ENCODE measurements around the gene HECW1.

DNA sequence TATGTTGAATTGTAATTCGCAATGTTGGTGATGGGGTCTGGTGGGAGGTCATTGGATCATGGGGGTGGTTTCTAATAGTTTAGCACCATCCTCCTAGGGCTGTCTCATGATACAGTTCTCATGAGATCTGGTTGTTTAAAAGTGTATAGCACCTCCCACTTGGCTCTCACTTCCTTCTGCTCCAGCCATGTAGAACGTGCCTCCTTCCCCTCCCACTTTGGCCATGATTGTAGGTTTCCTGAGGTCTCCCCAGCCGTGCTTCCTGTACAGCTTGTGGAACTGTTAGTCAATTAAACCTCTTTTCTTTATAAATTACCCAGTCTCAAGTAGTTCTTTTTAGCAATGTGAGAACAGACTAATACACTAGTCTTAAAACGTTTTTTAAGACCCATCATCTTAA lies 15.6 kb upstream of the HECW1 start:
- TF ChIP-seq, protein P1, sequence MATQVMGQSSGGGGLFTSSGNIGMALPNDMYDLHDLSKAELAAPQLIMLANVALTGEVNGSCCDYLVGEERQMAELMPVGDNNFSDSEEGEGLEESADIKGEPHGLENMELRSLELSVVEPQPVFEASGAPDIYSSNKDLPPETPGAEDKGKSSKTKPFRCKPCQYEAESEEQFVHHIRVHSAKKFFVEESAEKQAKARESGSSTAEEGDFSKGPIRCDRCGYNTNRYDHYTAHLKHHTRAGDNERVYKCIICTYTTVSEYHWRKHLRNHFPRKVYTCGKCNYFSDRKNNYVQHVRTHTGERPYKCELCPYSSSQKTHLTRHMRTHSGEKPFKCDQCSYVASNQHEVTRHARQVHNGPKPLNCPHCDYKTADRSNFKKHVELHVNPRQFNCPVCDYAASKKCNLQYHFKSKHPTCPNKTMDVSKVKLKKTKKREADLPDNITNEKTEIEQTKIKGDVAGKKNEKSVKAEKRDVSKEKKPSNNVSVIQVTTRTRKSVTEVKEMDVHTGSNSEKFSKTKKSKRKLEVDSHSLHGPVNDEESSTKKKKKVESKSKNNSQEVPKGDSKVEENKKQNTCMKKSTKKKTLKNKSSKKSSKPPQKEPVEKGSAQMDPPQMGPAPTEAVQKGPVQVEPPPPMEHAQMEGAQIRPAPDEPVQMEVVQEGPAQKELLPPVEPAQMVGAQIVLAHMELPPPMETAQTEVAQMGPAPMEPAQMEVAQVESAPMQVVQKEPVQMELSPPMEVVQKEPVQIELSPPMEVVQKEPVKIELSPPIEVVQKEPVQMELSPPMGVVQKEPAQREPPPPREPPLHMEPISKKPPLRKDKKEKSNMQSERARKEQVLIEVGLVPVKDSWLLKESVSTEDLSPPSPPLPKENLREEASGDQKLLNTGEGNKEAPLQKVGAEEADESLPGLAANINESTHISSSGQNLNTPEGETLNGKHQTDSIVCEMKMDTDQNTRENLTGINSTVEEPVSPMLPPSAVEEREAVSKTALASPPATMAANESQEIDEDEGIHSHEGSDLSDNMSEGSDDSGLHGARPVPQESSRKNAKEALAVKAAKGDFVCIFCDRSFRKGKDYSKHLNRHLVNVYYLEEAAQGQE (IDR thresholded peaks at IDR 0.05), result no peak
- TF ChIP-seq, protein P2, sequence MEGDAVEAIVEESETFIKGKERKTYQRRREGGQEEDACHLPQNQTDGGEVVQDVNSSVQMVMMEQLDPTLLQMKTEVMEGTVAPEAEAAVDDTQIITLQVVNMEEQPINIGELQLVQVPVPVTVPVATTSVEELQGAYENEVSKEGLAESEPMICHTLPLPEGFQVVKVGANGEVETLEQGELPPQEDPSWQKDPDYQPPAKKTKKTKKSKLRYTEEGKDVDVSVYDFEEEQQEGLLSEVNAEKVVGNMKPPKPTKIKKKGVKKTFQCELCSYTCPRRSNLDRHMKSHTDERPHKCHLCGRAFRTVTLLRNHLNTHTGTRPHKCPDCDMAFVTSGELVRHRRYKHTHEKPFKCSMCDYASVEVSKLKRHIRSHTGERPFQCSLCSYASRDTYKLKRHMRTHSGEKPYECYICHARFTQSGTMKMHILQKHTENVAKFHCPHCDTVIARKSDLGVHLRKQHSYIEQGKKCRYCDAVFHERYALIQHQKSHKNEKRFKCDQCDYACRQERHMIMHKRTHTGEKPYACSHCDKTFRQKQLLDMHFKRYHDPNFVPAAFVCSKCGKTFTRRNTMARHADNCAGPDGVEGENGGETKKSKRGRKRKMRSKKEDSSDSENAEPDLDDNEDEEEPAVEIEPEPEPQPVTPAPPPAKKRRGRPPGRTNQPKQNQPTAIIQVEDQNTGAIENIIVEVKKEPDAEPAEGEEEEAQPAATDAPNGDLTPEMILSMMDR (IDR thresholded peaks at IDR 0.05; ENCODE audit: low read depth, low read length, missing input control), result no peak
- TF ChIP-seq YY1 (IDR thresholded peaks at IDR 0.05), result no peak
- TF ChIP-seq RXRA (IDR thresholded peaks at IDR 0.05), result no peak
- TF ChIP-seq GABPA (IDR thresholded peaks at IDR 0.05 in 1 of 2, conservative IDR thresholded peaks at IDR 0.05 in 1 of 2), result no peak
- TF ChIP-seq HNF4A (conservative IDR thresholded peaks at IDR 0.05), result no peak
